ENCODE measurements around the gene MAP3K4. TPM values are rescaled to one million over a fixed set of nuclear protein-coding genes. Genes with fewer than 3 reads are reported as not detected.

MAP3K4 gene
- total RNA-seq, 1 experiment from 2014 or later: 54.3 TPM

- Mint-ChIP-seq H3K36me3 (ENCODE audit: insufficient read depth in 1 of 3, low read depth in 3 of 3) (no peaks in the 10 kb centered on the region), H3K9me3 (no peaks in the 10 kb centered on the region), H3K4me3 (no peak overlapping the region), H3K27me3 (ENCODE audit: low read depth) (no peaks in the 10 kb centered on the region), H3K4me1 (peaks cover 25 to 36% of the 10 kb centered on the region in 2 experiments), H3K27ac (peak overlapping the region in 1 of 3 experiments; percentile 5; a peak in 1 of 7 replicates)
- H3K18ac ChIP-seq (ENCODE audit: insufficient read length, low read depth, low read length): no peak overlapping the region
- H2BK12ac ChIP-seq (ENCODE audit: insufficient read length, low read depth, low read length): no peak overlapping the region
- no peak overlapping the region for H4K5ac ChIP-seq (ENCODE audit: insufficient read length, low read depth, low read length)
- no peak overlapping the region for H2AK5ac ChIP-seq (ENCODE audit: insufficient read length, low read length)
- no peak overlapping the region for H3K14ac ChIP-seq (ENCODE audit: insufficient read depth, low read length)
- WGBS (ENCODE audit: extremely low coverage, insufficient read length, low lambda C conversion rate): no CpG with 5 or more reads among the region's 3 CpGs
- no peak overlapping the region for H2BK120ac ChIP-seq (ENCODE audit: low read depth, low read length, poor library complexity, severe bottlenecking)
- H3K79me1 ChIP-seq (ENCODE audit: insufficient read depth, low read depth, low read length, poor library complexity, severe bottlenecking): no peaks in the 10 kb centered on the region
- no peak overlapping the region for H3K27ac ChIP-seq (ENCODE audit: insufficient read length, low read depth, low read length)
- no peaks in the 10 kb centered on the region for H4K20me1 ChIP-seq (ENCODE audit: control insufficient read depth, insufficient read depth, insufficient read length)
- no peak overlapping the region for H3K4ac ChIP-seq (ENCODE audit: low read depth, low read length)
- no peak overlapping the region for H2BK15ac ChIP-seq (ENCODE audit: low read depth, low read length)
- peaks cover 3% of the 10 kb centered on the region; the same call in 1 of the 2 replicates for H3K4me1 ChIP-seq (ENCODE audit: insufficient read depth, low read length)
- H3K79me2 ChIP-seq (ENCODE audit: insufficient read depth, low read length): no peaks in the 10 kb centered on the region
- no peak overlapping the region for H3T11ph ChIP-seq (ENCODE audit: low read length)
- H3K9ac ChIP-seq (ENCODE audit: extremely low read depth, insufficient read length, low read length): no peak overlapping the region
- no peaks in the 10 kb centered on the region for H3K27me3 ChIP-seq (ENCODE audit: insufficient read depth, low read length)
- H3K56ac ChIP-seq (ENCODE audit: insufficient read length, low read depth, low read length): no peak overlapping the region
- no peak overlapping the region for H4K8ac ChIP-seq (replicated peaks; ENCODE audit: insufficient read length, low read depth, low read length)
- no peaks in the 10 kb centered on the region for H3K9me3 ChIP-seq (ENCODE audit: control insufficient read depth, low read depth, low read length)
- H3K4me2 ChIP-seq (ENCODE audit: insufficient read depth, insufficient read length, low read length): no peak overlapping the region
- H4K91ac ChIP-seq (ENCODE audit: insufficient read length, low read depth, low read length): no peak overlapping the region
- no peak for DNase-seq
- H3K23me2 ChIP-seq (ENCODE audit: insufficient read length, low read depth, low read length, poor library complexity, severe bottlenecking): no peaks in the 10 kb centered on the region
- H3K23ac ChIP-seq (ENCODE audit: insufficient read length, low read depth, low read length): no peak overlapping the region
- H2BK5ac ChIP-seq (ENCODE audit: insufficient read length, low read length): no peak overlapping the region
- H2BK20ac ChIP-seq (ENCODE audit: low read depth, low read length, poor library complexity, severe bottlenecking): no peak overlapping the region
- H2AFZ ChIP-seq (ENCODE audit: low read length): no peak overlapping the region
- TF ChIP-seq, protein P1, sequence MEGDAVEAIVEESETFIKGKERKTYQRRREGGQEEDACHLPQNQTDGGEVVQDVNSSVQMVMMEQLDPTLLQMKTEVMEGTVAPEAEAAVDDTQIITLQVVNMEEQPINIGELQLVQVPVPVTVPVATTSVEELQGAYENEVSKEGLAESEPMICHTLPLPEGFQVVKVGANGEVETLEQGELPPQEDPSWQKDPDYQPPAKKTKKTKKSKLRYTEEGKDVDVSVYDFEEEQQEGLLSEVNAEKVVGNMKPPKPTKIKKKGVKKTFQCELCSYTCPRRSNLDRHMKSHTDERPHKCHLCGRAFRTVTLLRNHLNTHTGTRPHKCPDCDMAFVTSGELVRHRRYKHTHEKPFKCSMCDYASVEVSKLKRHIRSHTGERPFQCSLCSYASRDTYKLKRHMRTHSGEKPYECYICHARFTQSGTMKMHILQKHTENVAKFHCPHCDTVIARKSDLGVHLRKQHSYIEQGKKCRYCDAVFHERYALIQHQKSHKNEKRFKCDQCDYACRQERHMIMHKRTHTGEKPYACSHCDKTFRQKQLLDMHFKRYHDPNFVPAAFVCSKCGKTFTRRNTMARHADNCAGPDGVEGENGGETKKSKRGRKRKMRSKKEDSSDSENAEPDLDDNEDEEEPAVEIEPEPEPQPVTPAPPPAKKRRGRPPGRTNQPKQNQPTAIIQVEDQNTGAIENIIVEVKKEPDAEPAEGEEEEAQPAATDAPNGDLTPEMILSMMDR (conservative IDR thresholded peaks at IDR 0.05): no peak
Measured at GRCh38 chr6:161031721-161032495, 40.3 kb downstream of the MAP3K4 start.
